Measurements from ENCODE around the gene BTBD8.

- TF ChIP-seq CTCF (IDR thresholded peaks at IDR 0.05) (no peak), POLR2A (IDR thresholded peaks at IDR 0.05) (no peak)
Observed at GRCh38 chr1:92218559-92218958, 138.4 kb downstream of the BTBD8 start.
